Loucy (cell line): Measurements from ENCODE around the gene ATP10B.

Experiments
- EZH2phosphoT487 ChIP-seq: fragments of 200-600 bp; IDR thresholded peaks from 2 replicates; pipeline ENCODE4 v1.6.1; 2018; ENCODE audit warnings: antibody characterized with exemption, mild to moderate bottlenecking, moderate library complexity, borderline replicate concordance
- TF ChIP-seq, protein P1 (sequence below): fragments of 200-600 bp; sonication (generic); conservative IDR thresholded peaks from 2 replicates; pipeline ENCODE4 v1.5.1; 2014; ENCODE audit warnings: mild to moderate bottlenecking, antibody characterized with exemption, low read length

DNA sequence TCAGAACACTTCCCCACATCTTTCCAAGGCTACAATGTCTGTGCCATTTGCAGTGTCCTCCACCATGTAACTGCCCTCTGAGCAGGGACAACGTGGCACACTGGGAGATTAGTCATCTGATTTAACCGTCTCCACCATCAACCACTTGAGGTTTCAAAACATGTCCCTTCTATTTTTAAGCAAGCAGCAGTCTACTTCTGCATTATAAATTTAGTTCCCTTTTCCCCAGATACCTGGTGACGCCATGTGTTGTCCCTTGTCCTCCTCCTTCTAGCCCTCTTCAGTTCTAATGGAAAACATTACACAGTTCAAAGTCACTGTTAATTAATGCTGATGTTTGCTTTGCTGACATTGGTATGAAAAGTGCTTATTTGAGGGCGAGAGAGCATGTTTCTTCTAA is 52.8 kb downstream of the ATP10B start:
- TF ChIP-seq, protein P1, sequence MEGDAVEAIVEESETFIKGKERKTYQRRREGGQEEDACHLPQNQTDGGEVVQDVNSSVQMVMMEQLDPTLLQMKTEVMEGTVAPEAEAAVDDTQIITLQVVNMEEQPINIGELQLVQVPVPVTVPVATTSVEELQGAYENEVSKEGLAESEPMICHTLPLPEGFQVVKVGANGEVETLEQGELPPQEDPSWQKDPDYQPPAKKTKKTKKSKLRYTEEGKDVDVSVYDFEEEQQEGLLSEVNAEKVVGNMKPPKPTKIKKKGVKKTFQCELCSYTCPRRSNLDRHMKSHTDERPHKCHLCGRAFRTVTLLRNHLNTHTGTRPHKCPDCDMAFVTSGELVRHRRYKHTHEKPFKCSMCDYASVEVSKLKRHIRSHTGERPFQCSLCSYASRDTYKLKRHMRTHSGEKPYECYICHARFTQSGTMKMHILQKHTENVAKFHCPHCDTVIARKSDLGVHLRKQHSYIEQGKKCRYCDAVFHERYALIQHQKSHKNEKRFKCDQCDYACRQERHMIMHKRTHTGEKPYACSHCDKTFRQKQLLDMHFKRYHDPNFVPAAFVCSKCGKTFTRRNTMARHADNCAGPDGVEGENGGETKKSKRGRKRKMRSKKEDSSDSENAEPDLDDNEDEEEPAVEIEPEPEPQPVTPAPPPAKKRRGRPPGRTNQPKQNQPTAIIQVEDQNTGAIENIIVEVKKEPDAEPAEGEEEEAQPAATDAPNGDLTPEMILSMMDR = no peak
- no peak for TF ChIP-seq EZH2phosphoT487
